Dedifferentiated amniotic fluid mesenchymal stem cell (primary cell): Measurements from ENCODE around the gene MAML2.
"Not testable (repeated sequence)": the region's sequence is repeated elsewhere in the genome, so short reads cannot be mapped to it uniquely, and the experiment has no call there.

Source experiments
- DNase-seq: peaks from one replicate; pipeline ENCODE4 v3.0.0-alpha.2; 2016; ENCODE audit errors: extremely low spot score

MAML2 gene

DNA sequence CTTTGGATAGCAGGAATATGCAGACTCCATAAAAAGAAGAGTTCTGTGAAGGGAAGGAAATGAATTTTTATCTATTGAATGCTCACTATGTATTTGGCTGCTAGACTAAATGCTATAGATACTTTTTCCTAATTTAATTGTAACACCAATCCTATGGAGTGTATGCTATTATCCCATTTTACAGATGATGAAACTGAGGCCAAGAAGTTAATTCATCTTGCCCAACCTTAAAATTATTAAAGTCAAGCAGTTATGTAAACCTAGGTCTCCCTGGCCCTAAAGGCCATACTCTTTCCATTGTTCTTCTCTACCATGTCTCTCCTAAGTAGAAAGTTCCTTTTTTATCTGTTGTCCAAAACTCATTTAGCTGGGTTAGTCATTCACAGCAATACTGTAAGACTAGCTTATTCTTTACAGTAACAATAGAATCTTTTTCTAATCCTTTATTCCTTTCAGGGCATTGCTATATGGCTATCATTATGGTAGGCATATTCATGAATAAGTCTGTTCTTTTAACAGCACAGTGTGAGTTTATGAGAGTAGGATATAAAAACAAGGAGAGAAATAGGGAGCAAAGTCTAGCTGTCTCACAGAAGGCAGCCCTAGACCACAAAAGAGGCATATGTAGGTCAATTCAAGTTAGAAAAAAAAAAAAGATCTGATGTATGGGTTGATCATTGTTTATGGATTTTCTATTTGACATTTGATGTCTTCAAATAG is 50.5 kb downstream of the MAML2 start:
- no peak for DNase-seq

DNA sequence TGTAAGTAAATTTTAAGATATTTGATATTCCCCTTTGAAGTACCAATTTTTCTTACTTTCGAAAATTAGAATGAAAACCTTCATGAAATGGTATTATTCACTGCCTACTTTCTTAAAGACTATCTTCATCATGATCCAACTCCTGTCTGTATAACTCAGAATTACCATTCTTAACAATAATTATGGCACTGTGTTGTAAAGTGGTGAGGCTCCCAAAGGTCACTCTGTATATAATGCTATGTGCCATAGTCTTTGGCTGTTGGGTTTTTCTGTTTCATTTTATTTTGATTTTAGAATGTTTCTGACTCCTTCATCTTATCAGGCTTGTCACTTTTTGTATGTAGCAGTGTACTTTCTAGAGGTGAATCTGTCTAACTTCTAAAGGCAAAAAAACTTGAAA is 52.4 kb downstream of the MAML2 start:
- no peak for DNase-seq

DNA sequence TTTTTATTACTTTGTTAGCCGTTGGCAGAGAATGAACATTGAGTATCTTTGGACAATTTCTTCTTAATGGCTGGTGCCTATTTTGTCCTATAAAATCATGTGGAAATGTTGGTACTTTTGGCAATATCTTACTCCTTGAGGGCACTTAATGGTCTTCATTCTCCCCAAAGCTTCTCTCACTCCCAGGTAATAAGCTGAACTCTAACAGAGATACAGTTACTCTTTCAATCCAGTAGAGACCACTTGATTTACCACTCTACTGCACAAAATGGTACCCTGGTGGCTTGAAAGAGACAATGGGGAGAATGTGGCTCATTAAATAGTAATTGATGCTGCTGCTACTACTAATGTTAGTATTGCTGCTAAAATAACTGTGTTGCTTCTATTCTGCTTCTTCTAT is 53.0 kb downstream of the MAML2 start:
- DNase-seq = no peak

DNA sequence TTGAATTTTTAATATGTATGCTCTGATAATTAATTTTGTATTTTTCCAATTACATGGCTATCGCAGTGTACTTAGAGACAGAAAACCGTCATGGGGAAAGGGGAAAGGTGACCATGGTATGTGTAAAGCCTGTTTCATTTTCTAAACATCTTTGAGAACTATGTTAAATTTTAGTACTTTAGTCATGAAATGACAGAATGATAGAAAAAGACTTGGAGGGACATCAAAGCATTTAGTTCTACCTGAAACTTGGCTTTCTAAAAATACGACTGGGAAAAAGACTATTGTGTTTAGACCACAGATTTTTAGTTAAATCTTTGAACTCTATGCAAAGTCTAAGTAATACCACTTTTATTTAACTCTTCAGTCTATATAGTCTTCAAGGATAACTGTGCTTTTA is 54.1 kb downstream of the MAML2 start:
- DNase-seq = no peak

DNA sequence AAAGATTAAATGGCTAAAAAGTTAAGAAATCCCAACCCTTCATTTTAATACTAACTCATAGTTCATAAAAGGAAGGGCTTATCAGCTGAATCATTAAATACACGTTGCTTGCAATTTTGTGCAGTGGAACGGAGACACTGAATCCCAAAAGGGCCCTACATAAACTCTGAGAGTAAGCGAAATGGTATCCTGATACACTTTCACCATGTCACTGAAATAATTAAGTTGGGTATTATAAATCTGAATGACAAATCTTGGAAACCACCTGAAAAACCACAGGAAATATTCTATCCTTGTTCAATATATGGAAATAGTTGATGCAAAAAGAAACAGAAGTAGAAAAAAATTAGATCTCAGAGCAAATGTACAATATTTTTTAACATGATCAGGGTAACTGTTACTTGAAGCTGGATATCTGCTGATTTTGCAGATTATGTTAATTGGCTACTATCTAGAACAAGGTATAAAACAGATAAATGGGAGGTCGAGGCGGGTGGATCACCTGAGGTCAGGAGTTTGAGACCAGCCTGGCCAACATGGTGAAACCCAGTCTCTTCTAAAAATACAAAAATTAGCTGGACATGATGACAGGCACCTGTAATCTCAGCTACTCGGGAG is 55.1 kb downstream of the MAML2 start:
- no peak for DNase-seq

DNA sequence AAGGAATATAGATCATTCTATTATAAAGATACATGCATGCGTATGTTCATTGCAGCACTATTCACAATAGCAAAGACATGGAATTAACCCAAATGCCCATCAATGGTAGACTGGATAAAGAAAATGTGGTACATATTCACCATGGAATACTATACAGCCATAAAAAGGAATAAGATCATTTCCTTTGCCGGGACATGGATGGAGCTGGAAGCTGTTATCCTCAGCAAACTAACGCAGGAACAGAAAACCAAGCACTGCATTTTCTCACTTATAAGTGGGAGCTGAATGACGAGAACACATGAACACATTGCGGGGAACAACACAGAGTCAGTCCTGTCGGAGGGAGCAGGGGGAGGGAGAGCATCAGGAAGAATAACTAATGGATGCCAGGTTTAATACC is 57.0 kb downstream of the MAML2 start:
- DNase-seq = not testable (repeated sequence)

DNA sequence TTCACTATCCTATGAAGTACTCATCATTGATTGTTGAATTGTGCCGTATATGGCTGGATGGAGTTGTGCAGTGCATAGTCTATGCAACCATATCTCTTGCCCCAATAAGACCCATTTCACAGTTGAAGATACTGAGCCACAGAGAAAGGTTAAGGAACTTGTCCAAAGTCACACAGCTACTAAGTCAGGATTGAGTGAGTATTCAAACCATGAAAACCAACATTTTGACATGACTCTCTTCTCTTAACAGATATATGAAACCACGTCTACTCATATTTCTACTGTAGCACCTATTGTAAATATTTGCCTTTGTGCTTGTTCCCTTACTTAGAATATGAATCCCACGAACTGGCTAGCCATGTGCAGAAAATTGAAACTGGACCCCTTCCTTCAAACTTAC is 58.1 kb downstream of the MAML2 start:
- no peak for DNase-seq

DNA sequence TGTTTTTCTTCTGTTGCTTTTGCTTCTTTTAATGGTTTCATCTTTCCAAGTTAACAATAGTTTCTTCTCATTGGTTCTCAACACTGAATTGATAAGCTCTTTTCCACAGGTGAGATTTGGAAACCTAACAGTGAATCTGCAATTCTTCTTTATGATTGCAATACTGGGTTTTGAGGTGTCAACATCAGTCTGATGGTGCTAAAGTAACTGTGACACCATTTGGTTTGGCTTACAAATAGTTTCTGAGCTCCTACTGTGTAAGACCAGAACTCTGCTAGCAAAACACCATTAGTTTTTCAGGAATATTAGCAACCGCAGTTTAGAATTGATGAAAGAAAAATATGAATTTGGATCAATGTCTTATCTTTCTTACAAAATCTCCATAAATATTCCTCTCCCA is 58.6 kb downstream of the MAML2 start:
- no peak for DNase-seq

DNA sequence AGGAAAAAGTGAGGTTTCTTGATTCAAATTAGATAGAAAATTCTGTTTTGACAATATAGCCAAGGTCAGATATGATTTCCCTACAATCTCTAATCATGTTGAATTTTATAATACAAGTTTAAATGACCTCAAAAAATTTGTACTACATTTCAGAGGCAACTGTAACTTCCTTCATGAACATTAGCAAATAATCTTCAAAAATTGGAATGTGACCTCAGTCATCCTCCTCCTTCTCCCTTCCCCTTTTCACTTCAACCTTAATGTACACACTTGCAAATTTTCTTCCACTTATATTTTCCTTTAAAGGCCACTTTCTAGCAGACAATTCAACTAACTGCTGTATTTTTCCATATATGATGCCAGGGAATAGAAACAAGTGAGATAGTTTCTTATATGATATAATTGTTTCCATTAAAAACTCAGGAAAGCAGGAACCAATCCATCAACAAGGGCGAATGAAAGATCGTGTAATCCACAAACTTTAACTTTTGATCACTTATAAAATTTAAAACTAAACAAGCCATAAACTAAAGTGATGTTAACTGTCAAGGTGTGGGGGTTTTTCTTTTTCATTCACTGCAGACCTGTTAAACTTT is 60.3 kb downstream of the MAML2 start:
- DNase-seq = no peak

DNA sequence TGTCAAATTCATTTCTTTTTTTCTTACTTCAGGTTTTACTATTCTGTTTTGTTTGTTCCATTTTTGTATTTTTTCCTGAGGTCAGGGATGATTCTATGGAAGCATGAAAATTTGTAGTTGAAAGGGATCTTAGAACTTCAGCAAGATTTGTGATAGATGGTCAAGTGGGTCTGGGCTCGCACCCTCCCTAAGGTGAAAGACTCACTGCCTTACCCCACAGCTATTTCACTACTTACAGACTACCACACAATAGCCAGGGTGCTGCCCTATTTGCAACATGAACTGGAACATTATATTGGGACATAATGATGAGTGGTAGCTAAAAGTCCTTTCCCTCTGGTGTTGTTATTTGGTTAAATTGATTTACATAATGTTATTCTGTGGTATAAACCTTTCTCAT is 62.6 kb downstream of the MAML2 start:
- no peak for DNase-seq

DNA sequence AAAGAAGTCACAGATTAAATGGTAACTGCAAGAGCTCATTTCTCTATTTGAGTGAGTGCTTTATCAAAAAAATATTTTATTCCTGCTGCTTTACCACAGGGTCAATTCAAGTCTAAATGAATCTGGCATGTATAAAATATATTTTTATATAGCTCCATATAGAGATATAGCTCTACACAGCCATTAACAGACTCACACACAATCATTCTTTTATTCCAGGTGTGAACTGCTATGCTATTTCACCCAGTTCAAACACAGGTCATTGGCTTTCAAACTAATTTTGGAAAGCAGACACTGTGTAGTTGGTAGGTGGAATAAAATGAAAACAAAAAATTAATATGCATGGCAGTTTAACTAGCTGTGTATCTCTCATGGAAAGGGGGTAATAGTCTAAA is 63.1 kb downstream of the MAML2 start:
- no peak for DNase-seq

DNA sequence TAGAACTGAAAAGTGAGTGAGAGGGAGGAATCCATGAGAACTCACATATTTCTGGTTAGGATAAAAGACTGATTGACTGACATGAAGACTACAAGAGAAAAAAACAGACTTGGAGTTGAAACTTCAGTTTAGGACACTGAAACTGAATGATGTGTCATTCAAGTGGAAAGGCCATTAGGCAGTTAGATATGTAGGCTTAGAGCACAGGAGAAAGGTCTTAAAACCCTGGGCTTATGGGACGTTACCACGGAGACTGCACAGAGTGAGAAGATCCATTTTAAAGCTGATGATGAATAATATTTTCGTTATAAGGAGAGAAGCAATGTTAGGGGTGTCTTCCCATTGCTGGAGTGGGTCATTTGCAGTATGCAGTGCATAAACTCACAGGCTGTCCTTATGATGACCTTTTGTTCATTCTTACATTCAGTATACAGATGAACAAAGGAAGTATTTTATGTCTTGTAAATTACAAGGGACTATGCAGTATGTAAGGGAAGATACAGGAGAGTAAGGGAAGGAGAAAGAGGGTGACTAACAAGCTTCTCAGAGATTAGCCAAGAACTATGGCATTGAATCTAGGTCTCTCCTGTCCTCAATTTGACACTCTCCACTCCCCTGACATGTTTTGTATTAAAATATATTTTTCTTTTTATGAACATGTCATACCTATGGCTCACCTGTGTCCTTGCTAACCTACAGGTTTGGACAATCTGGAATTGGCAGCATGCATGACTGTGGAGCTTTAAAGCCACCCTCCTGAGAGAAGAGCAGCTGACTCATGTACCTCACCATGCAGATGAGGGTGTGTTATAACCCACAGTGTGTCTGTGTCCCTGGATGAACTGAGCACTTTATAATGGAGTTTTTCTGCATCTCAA is 63.7 kb downstream of the MAML2 start:
- no peak for DNase-seq

DNA sequence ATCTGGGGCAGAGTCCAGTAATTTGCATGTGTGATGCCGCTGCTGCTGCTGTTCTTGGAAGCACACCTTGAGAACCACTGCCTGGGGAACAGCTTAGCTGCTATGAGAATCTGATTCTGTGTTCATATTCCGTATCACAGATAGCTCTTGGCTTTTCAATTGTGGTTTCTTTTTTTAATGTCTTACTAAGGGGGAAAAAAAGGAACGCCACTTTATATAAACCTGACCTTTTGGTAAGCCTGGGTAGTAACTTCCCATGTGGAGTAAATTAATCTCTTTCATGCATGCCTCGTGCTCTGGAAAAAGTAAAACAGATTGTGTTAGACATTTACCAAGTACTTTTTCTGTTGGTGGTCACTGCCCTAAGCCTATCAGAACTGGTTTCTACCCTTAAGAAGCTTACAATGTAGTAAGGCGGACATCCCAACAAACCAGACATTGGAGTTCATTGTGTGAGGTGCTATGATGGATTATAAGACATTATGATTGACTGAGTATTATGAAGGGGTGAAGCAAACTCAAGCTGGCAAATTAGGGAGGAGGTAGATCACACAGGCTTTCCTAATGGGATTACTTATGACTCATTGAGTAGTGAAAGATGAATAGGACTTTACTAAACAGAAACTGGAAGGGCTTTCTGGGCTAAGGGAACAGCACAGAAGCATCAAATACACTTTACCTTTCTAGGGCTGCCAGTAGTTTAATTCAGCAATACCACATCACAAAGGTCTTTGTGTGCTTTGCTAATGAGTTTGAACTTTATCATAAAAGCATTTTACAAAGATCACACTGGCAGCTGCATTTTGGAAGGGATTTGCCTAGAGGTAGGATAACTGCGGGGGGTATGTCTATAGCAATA is 64.7 kb downstream of the MAML2 start:
- DNase-seq = peak; percentile 36

DNA sequence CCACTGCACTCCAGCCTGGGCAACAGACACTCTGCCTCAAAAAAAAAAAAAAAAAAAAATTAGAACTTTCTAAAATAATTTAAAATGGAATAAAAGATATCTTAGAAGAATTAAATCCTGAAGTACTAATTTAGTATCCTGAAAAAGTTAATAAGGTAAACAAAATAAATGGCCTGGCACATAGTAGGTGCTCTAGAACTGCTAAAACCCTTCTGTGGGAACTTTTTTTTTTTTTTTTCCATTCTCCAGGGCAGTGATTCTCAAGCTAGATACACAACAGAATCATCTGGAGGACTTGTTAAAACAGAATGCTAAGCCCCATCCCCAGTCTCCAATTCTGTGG is 65.3 kb downstream of the MAML2 start:
- DNase-seq = no peak

DNA sequence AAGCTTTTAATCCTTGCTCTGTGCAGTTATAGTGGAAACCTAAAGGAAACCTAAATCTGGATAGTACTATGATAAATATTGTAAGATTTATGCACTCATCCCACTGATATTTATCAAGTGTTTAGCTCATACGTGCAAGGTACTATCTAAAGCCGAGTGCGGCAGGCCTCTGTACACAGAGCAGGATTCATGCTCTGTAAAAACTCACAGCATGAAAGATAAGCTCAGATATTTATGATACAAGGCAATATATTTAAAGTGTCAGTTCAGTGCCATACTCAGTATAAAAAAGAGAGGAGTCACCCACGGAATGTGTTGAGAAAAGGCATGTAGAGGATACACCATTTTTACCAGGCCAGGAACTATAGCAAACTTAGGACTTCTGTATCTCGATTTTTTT is 66.2 kb downstream of the MAML2 start:
- no peak for DNase-seq

DNA sequence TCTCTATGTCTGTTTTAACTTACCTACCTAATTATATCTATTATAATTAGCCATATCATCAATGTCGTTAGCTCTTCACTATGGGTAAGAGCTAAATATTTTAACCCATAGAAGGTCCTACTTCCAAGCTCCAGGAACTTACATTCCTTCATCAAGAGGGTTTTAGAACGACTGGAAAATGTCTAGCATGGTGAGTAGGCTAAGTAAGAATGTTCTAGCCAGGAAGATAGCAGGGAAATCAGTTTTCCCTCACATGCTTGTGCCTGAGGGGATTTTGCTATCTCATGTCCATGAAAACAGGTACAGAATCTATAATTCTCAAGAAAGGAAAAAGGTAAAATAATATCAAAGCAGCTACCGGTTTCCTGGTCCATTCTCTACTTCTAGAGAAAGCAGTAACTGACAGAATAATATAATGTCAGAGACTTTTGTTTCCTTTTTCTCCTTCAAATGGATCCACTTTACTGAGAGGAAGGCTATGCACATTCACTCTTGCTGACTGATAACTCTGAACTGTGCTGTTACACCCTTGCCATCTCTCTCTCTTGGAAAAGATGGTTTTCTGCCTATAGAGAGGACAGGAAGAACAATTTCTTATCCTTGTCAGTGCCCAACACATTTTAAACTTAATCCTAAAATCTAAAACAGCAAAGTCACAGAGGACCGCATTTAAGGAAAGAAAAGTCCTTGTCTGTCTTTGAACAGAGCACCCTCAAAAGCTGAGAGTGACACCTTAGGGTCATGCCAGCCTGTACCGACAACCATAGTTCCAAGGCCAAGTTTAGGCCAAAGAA is 67.0 kb downstream of the MAML2 start:
- DNase-seq = no peak

DNA sequence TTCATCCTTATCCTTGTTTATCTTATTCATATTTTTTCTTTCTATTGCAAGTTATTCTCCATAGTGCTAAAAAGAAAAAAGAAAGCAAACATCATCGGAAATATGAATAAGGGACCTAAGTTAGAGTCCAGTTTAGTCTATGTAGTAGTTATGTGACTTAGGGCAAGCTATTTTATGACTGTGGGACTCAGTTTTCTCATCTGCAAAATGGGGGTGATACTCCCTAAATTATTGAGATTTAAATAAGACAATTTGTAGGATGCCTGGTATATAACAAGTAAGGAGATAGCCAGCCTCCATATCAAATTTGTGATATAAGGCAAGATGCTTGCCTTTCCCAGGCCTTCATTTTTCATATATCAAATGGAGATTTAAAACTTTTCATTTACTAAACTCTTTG is 69.5 kb downstream of the MAML2 start:
- no peak for DNase-seq

DNA sequence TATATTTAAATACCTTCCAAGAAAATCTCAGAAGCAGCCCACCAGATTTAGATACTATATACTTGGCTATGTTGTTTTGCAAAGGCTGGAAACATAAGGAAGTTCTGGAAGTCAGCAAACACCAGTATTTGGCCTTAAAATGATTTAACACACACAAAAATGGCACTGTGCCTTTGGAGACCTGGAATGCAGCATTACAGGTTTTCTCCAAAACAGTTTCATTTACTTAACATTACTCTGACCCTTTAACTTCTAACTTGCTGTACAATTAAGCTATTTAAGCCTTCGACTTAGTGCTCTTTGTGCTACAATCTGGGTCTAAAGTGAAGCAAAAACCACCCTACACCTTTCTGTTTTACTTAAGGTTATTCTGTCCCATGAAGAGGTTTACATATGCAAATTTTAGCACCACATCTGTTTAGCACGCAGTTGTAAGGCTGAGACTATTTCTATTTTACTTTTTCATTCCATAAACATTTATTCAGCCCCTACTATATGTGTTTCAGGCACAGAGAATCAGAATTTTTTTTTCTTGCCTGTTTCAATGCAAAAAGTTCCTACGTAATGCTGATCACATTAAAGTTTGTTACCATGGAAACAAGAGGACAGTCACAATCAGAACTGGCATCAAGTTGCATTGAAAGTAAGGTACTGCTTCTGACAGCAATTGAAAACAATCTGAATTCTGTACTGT is 70.3 kb downstream of the MAML2 start:
- DNase-seq = no peak

DNA sequence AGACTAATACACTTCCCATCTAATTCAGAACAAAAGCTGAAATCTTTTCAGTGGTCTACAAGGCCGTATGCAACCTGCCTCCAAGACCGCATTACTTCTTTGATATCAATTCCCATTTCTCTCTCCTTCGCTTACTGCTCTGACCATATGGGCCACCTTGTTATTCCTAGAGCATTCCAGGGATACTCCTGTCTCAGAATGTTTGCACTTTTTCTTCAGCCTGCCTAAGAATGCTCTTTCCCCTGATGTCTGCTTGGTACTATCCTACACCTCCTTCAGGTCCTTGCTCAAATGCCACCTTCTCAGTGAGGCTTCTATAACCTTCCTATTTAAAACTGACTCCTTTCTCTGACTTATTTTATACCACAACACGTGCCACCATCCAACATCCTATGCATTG is 71.2 kb downstream of the MAML2 start:
- no peak for DNase-seq

DNA sequence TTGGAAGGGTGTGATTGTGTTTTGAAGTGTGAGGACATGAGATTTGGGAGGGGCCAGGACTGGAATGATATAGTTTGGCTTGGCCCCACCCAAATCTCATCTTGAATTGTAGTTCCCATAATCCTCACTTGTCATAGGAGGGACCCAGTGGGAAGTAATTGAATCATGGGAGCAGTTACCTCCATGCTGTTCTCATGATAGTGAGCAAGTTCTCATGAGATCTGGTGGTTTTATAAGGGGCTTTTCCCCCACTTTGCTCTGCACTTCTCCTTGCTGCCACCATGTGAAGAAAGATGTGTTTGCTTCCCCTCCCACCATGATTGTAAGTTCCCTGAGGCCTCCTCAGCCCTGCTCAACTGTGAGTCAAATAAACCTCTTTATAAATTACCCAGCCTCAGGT is 71.6 kb downstream of the MAML2 start:
- not testable (repeated sequence) for DNase-seq
